RWPE2 (cell line): ENCODE measurements around the gene C1orf52.

Experiments used
- ATAC-seq: fragments of 200-7000 bp; cut with Tn5 transposase; 3 replicates; pipeline ENCODE4 v1.9.1; 2021; ENCODE audit warnings: low read depth
- DNase-seq: peaks from one replicate; pipeline ENCODE4 v3.0.0-alpha.2; 2020; ENCODE audit warnings: low spot score
- H3K27ac ChIP-seq: fragments of 450-650 bp; 2 replicates; pipeline ENCODE4 v1.5.1; 2017; ENCODE audit warnings: mild to moderate bottlenecking; ENCODE audit not compliant: poor library complexity, severe bottlenecking
- H3K27me3 ChIP-seq: fragments of 250-450 bp; sonication (Bioruptor Pico); 2 replicates; pipeline ENCODE4 v1.5.1; 2021; ENCODE audit warnings: mild to moderate bottlenecking, moderate library complexity; ENCODE audit not compliant: insufficient read depth, poor library complexity, severe bottlenecking
- H3K36me3 ChIP-seq: fragments of 250-450 bp; sonication (Bioruptor Pico); 2 replicates; pipeline ENCODE4 v1.5.1; 2020; ENCODE audit warnings: low read depth, mild to moderate bottlenecking, moderate library complexity
- H3K4me1 ChIP-seq: fragments of 250-450 bp; sonication (Bioruptor Pico); 2 replicates; pipeline ENCODE4 v1.5.1; 2021; ENCODE audit warnings: mild to moderate bottlenecking, moderate library complexity; ENCODE audit not compliant: insufficient read depth, poor library complexity, severe bottlenecking
- H3K4me3 ChIP-seq: fragments of 250-450 bp; sonication (Bioruptor Pico); 2 replicates; pipeline ENCODE4 v1.5.1; 2021; ENCODE audit warnings: mild to moderate bottlenecking, moderate library complexity; ENCODE audit not compliant: severe bottlenecking
- H3K9me3 ChIP-seq: fragments of 250-450 bp; sonication (Bioruptor Pico); 2 replicates; pipeline ENCODE4 v1.5.1; 2021; ENCODE audit warnings: mild to moderate bottlenecking, moderate library complexity; ENCODE audit not compliant: severe bottlenecking
- TF ChIP-seq, protein P1 (sequence below): fragments of 450-650 bp; IDR thresholded peaks from one replicate; pipeline ENCODE4 v1.5.1; 2017; ENCODE audit warnings: mild to moderate bottlenecking, moderate library complexity; ENCODE audit not compliant: poor library complexity, severe bottlenecking

Gene C1orf52

DNA sequence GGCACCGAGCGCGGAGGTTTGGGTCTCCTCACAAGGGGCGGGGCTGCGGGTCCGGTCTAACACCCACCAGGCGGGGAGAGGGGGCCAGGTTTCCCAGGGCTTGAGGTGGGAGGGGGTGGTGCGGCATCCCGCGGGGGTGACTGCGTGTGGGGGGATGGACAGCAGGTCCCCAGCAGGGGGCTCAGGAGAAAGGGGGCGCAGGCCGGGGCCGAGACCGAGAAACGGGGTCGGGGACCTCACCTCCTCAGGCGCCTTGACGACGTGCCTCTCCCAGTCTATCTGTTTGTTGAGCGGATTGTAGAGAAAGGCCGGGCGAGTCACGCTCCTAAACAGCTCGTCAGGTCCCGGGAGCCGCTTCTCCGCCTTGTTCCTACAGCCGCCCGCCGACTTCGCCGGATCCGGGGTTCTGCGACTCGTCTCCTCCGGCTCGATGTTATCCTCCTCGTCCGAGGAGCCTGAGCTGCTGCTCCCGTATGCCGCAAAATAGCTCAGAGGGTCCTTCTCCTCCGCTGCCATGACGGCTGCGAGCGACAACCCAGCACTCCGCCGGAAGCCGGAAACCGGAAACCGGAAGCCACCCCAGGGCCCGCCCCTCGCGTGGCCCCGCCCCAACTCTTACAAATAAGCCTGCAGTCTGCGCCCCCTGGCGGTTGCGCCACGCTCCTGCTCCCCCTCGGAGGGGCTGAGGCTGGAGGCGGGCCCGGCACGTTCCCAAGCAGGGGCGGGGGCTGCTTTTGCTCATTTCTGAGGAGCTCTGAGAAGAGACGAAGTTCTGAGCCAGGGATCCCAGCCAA lies at the start of gene C1orf52:
C1orf52 (minus strand) TSS at position 545 of the 794 bp plus-strand sequence; CDS start at position 516, 29 bp downstream.
- Histone ChIP-seq H3K36me3 (peaks cover 56% of the 10 kb centered on the region), H3K9me3 (no peaks in the 10 kb centered on the region), H3K27ac (peak within 1 kb of the TSS; percentile 22), H3K4me1 (peaks cover 8% of the 10 kb centered on the region), H3K4me3 (peak within 1 kb of the TSS; percentile 68), H3K27me3 (no peaks in the 10 kb centered on the region)
- TF ChIP-seq, protein P1, sequence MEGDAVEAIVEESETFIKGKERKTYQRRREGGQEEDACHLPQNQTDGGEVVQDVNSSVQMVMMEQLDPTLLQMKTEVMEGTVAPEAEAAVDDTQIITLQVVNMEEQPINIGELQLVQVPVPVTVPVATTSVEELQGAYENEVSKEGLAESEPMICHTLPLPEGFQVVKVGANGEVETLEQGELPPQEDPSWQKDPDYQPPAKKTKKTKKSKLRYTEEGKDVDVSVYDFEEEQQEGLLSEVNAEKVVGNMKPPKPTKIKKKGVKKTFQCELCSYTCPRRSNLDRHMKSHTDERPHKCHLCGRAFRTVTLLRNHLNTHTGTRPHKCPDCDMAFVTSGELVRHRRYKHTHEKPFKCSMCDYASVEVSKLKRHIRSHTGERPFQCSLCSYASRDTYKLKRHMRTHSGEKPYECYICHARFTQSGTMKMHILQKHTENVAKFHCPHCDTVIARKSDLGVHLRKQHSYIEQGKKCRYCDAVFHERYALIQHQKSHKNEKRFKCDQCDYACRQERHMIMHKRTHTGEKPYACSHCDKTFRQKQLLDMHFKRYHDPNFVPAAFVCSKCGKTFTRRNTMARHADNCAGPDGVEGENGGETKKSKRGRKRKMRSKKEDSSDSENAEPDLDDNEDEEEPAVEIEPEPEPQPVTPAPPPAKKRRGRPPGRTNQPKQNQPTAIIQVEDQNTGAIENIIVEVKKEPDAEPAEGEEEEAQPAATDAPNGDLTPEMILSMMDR = peak; percentile 99
- ATAC-seq (peak; percentile 92), DNase-seq (peak; percentile 91)

DNA sequence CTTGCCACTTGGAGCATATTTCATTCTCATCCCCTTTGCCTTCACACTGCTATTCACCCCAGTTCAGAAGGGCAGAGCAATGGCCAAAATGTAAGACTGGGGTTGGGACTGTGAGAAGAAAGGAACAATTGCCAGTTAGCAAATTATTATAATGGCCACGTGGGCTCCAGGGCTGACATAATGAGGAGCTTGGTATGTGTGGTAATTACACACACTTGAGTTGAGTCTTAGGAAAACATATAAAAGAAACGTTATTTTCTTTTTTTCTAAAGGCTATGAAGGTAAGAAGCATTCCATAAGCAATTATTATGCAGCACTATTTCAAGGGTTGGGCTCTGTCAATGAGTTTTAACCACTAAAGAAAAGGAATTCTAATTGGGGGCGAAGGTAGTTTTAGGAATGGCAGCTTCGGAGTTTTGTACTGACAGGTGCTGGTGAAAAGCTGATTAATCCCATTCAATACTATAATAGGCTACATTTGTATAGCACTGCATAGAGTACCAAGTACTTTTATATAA lies 49.4 kb upstream of the C1orf52 start:
- H3K4me3 ChIP-seq = no peak overlapping the region
- H3K27ac ChIP-seq = no peak overlapping the region
- H3K36me3 ChIP-seq = no peaks in the 10 kb centered on the region
- DNase-seq = no peak
- H3K27me3 ChIP-seq = no peaks in the 10 kb centered on the region
- ATAC-seq = no peak
- no peaks in the 10 kb centered on the region for H3K9me3 ChIP-seq
- TF ChIP-seq, protein P1 = no peak
- peaks cover 10% of the 10 kb centered on the region for H3K4me1 ChIP-seq

DNA sequence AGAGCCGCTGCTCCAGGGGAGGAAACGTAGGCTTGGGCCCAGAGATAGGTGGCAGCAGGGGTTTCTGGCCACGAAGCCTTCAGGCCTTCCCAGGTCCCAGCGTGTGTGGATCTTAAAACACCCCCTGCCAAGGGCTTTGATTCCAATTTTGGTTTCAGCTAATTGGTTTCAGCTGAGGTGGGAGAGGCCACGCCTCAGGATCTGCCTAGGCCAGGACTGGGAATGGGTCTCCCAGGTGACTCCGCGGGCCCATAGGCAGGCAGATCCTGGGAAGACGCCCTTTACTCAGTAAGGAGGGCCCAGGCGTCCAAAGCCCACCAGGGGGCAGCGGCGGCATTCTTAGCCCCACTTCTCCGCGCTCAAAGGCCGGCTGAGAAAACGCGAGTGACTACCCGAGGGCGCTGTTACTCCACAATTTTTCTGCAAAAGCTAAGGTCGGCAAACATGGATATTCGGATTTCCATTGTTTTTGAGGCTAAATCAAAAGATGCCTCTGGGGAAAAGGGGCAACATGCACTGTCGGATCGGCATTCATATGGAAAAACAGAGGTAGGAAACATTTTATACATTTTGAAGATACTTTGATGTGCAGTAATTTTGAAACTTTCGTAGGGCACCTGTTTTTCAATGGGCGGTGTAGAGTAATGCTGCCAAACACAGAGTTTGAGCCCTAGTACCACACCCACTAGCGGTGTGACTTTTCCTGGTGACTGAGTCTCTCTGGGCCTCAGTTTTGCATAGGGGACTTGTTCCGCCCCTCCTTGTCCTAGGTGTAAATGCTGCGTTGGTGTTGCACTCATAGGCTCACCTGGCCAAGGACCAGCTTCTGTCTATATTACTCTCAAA lies 48.7 kb upstream of the C1orf52 start:
- no peaks in the 10 kb centered on the region for H3K9me3 ChIP-seq
- H3K27me3 ChIP-seq = no peaks in the 10 kb centered on the region
- H3K4me3 ChIP-seq = no peak overlapping the region
- no peak overlapping the region for H3K27ac ChIP-seq
- peaks cover 4% of the 10 kb centered on the region for H3K4me1 ChIP-seq
- no peaks in the 10 kb centered on the region for H3K36me3 ChIP-seq
- DNase-seq (peak; percentile 81), ATAC-seq (peak; percentile 98)
- TF ChIP-seq, protein P1 = peak; percentile 99

DNA sequence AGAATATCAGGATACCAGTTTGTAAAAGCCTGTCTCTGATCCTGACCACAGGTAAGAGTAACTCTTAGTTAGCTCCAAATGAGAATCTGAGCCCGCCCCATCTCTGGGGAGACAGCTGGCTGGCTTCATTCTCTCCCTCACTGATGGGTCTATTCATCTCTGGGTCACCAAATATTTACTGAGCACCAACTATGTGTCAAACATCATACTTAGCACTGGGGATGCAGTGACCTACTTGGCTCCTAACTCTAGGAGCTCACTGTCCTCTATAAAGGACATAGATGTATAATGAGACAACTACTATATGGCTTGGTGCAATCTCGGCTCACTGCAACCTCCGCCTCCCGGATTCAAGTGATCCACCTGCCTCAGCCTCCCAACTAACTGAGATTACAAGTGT lies 46.8 kb upstream of the C1orf52 start:
- no peak for ATAC-seq
- no peak for DNase-seq
- H3K27me3 ChIP-seq = no peaks in the 10 kb centered on the region
- no peak overlapping the region for H3K27ac ChIP-seq
- H3K9me3 ChIP-seq = no peaks in the 10 kb centered on the region
- H3K4me1 ChIP-seq = peaks cover 4% of the 10 kb centered on the region
- TF ChIP-seq, protein P1 = no peak
- H3K36me3 ChIP-seq = no peaks in the 10 kb centered on the region
- no peak overlapping the region for H3K4me3 ChIP-seq
